Endothelial cell of umbilical vein (primary cell): ENCODE data around the gene PRAMEF12. TPM values are rescaled to one million over a fixed set of nuclear protein-coding genes. Genes with fewer than 3 reads are reported as not detected.
"Not testable (repeated sequence)": the region's sequence is repeated elsewhere in the genome, so short reads cannot be mapped to it uniquely, and the experiment has no call there.

ENCODE experiments used
- BruUV-seq: library from RNA; stranded (reverse); fragments of 400-500 nt; replicated peaks from 2 replicates; lab custom pipeline; 2021; lab: Mats Ljungman, UMichigan
- CTCF ChIA-PET: fragments of 300-600, 350-600 bp; sonication (Branson Sonifier 250); formaldehyde crosslinking; loops from one replicate; lab custom pipeline; 2021; ENCODE audit warnings: antibody characterized with exemption, inconsistent platforms; lab: Charles Lee
- POLR2A ChIA-PET: fragments of 300-600, 350-600 bp; sonication (Branson Sonifier 250); formaldehyde crosslinking; loops from one replicate; lab custom pipeline; 2021; ENCODE audit warnings: antibody characterized with exemption, inconsistent platforms; lab: Charles Lee
- DNase-seq: peaks from one replicate; pipeline ENCODE4 v3.0.0-alpha.2; 2011; ENCODE audit warnings: low read depth, low spot score
- FAIRE-seq: peaks from 2 replicates; lab custom pipeline; 2011; peaks lifted over from hg19 to GRCh38; lab: Jason Lieb, UNC
- H2AFZ ChIP-seq: 2 replicates; pipeline ENCODE4 v1.6.0; 2012; ENCODE audit warnings: low read depth, low read length, control low read depth, inconsistent platforms
- H3K27ac ChIP-seq: 2 replicates; pipeline ENCODE4 v1.5.1; 2011; ENCODE audit warnings: low read depth, mild to moderate bottlenecking, control low read depth, low read length, moderate library complexity; ENCODE audit not compliant: insufficient read depth
- H3K27me3 ChIP-seq, 2 experiments: 2 replicates each; pipeline versions ENCODE4 v1.6.0 to v1.6.1; 2011; ENCODE audit warnings: low read length in 2 of 2, mixed read lengths in 1 of 2; ENCODE audit not compliant: control insufficient read depth in 2 of 2, insufficient read depth in 2 of 2
- H3K36me3 ChIP-seq, 2 experiments: 2 replicates in 1 of 2; 3 replicates in 1 of 2; pipeline ENCODE4 v1.5.1; 2011; ENCODE audit warnings: low read length in 2 of 2, mild to moderate bottlenecking in 1 of 2, moderate library complexity in 1 of 2; ENCODE audit not compliant: control insufficient read depth in 2 of 2, insufficient read depth in 2 of 2; ENCODE audit errors: extremely low read depth in 1 of 2
- H3K4me1 ChIP-seq: 3 replicates; pipeline ENCODE4 v1.5.1; 2011; ENCODE audit warnings: mild to moderate bottlenecking, low read length; ENCODE audit not compliant: control insufficient read depth, insufficient read depth; ENCODE audit errors: extremely low read depth
- H3K4me2 ChIP-seq: 2 replicates; pipeline ENCODE4 v1.6.1; 2011; ENCODE audit warnings: low read length, control low read depth, mixed read lengths; ENCODE audit not compliant: insufficient read depth
- H3K4me3 ChIP-seq, 3 experiments: fragments of 200-600 bp in 1 of 3; sonication (generic), shearing (Covaris generic) in 1 of 3; replicated peaks in 1 of 3; 2 replicates each; pipeline ENCODE4 v1.5.1; 2011 to 2016; ENCODE audit warnings: control low read depth in 3 of 3, low read length in 3 of 3, mild to moderate bottlenecking in 2 of 3, inconsistent platforms in 1 of 3, low read depth in 1 of 3, moderate library complexity in 1 of 3; ENCODE audit not compliant: insufficient read depth in 1 of 3
- H3K79me2 ChIP-seq: 2 replicates; pipeline ENCODE4 v1.6.0; 2012; ENCODE audit warnings: low read length, inconsistent platforms; ENCODE audit not compliant: control insufficient read depth, insufficient read depth
- H3K9ac ChIP-seq: replicated peaks from 2 replicates; pipeline ENCODE3; 2011; ENCODE audit warnings: low read length, control low read depth; ENCODE audit not compliant: insufficient read depth; ENCODE audit errors: extremely low read depth
- H3K9me1 ChIP-seq: replicated peaks from 3 replicates; pipeline ENCODE4 v1.6.0; 2011; ENCODE audit warnings: mild to moderate bottlenecking, low read length; ENCODE audit not compliant: control insufficient read depth, insufficient read depth; ENCODE audit errors: extremely low read depth
- H3K9me3 ChIP-seq: replicated peaks from 2 replicates; pipeline ENCODE4 v1.5.1; 2012; ENCODE audit warnings: low read length, inconsistent platforms; ENCODE audit not compliant: control insufficient read depth, insufficient read depth
- H4K20me1 ChIP-seq: replicated peaks from 2 replicates; pipeline ENCODE3; 2011; ENCODE audit warnings: mild to moderate bottlenecking, low read length; ENCODE audit not compliant: control insufficient read depth, insufficient read depth; ENCODE audit errors: extremely low read depth
- CTCF ChIP-seq, 2 donors: IDR thresholded peaks; 1 replicate in 1 of 2; 2 replicates in 1 of 2; pipeline ENCODE4 v1.5.1; 2011; ENCODE audit warnings: low read length in 2 of 2, mild to moderate bottlenecking in 2 of 2, moderate library complexity in 2 of 2, control low read depth in 1 of 2, inconsistent platforms in 1 of 2, low read depth in 1 of 2; ENCODE audit not compliant: insufficient read depth in 1 of 2; ENCODE audit errors: extremely low read depth in 1 of 2
- EZH2 ChIP-seq: IDR thresholded peaks from 2 replicates; pipeline ENCODE4 v1.6.1; 2012; ENCODE audit warnings: borderline replicate concordance, low read depth, mild to moderate bottlenecking, moderate library complexity, low read length, inconsistent platforms; ENCODE audit not compliant: severe bottlenecking
- FOS ChIP-seq: IDR thresholded peaks from 2 replicates; pipeline ENCODE4 v1.6.1; 2011; ENCODE audit warnings: mild to moderate bottlenecking, low read length, moderate library complexity, borderline replicate concordance; ENCODE audit not compliant: insufficient read depth
- GATA2 ChIP-seq: IDR thresholded peaks from 2 replicates; pipeline ENCODE4 v1.7.0; 2011; ENCODE audit warnings: low read depth, mild to moderate bottlenecking, moderate library complexity, mixed read lengths, low read length; ENCODE audit not compliant: insufficient read length, insufficient read depth
- JUN ChIP-seq: IDR thresholded peaks from 2 replicates; pipeline ENCODE4 v1.6.1; 2011; ENCODE audit warnings: borderline replicate concordance, low read depth; ENCODE audit not compliant: insufficient read length, insufficient read depth
- MAX ChIP-seq: IDR thresholded peaks from 2 replicates; pipeline ENCODE4 v1.6.1; 2011; ENCODE audit not compliant: insufficient read depth, insufficient read length
- MYC ChIP-seq: IDR thresholded peaks from one replicate; pipeline ENCODE4 v1.6.1; 2011; ENCODE audit warnings: mild to moderate bottlenecking, low read depth, low read length
- POLR2A ChIP-seq: IDR thresholded peaks from 2 replicates; pipeline ENCODE4 v1.6.1; 2012; ENCODE audit warnings: low read depth, mild to moderate bottlenecking, control low read depth, low read length
- POLR2AphosphoS5 ChIP-seq: IDR thresholded peaks from 2 replicates; pipeline ENCODE4 v1.6.1; 2012; ENCODE audit warnings: low read depth, mild to moderate bottlenecking, control low read depth, low read length, moderate library complexity; ENCODE audit not compliant: insufficient read depth
- dilution Hi-C: fragments of 300-500 bp; cut with MboI; formaldehyde crosslinking; loops from one replicate; pipeline ENCODE4 v1.15.0; 2019; ENCODE audit warnings: low sequenced_read_pairs; ENCODE audit not compliant: extremely low pct_ligation_motif_present
- intact Hi-C: fragments of 100-400 bp; cut with micrococcal nuclease; formaldehyde crosslinking; loops from one replicate; pipeline ENCODE4 v1.10.0; 2022
- polyA plus RNA-seq, 4 experiments: library from polyadenylated mRNA; depleted of rRNA in 3 of 4; stranded (reverse) in 3 of 4; unstranded in 1 of 4; fragments of >200 nt; gene quantifications; 2 replicates each; pipeline versions ENCODE4 v1.2.1 to v1.2.3, GENCODE V29; 2011 to 2012; ENCODE audit warnings: missing spikeins in 1 of 4
- total RNA-seq: library from RNA; stranded (reverse); gene quantifications from 2 replicates; pipeline ENCODE4 v1.2.3, GENCODE V29; 2021

The PRAMEF12 gene
- total and polyA plus RNA-seq, 2 donors (not counting 3 experiments of a cell fraction or from before 2014, with no cell fraction given), result not detected

- Histone ChIP-seq H3K9me1 (no peaks in the 10 kb centered on the region), H4K20me1 (no peaks in the 10 kb centered on the region), H3K27me3 (no peaks in the 10 kb centered on the region), H3K27ac (no peak overlapping the region), H3K9ac (no peak overlapping the region), H2AFZ (no peak overlapping the region), H3K36me3 (no peaks in the 10 kb centered on the region), H3K79me2 (no peaks in the 10 kb centered on the region), H3K9me3 (no peaks in the 10 kb centered on the region), H3K4me3 (no peak overlapping the region), H3K4me2 (no peak overlapping the region), H3K4me1 (no peaks in the 10 kb centered on the region)
- intact Hi-C loops (no loop called here), dilution Hi-C loops (no loop called here)
- ChIA-PET POLR2A (no interaction called here), CTCF (no interaction called here)
- no peak for FAIRE-seq
- no peak for TF ChIP-seq CTCF (IDR thresholded peaks at IDR 0.05; ENCODE audit: extremely low read depth in 1 of 2, insufficient read depth in 1 of 2, low read depth in 1 of 2, low read length in 2 of 2)
- TF ChIP-seq MYC, result no peak
- TF ChIP-seq GATA2, result no peak
- TF ChIP-seq POLR2AphosphoS5, result no peak
- no peak for TF ChIP-seq JUN
- no peak for TF ChIP-seq FOS
- TF ChIP-seq MAX, result no peak
- no peak for TF ChIP-seq EZH2
- no peak for TF ChIP-seq POLR2A
- no peak for DNase-seq
- BruUV-seq, result no TSS peak
Observed at GRCh38 chr1:12730156-12730555, 43.4 kb upstream of the PRAMEF12 start.

- H3K27me3 ChIP-seq, H3K36me3 ChIP-seq, H3K9ac ChIP-seq, H3K4me2 ChIP-seq, H3K4me3 ChIP-seq, intact Hi-C loops, BruUV-seq, FAIRE-seq, CTCF ChIA-PET, H3K9me3 ChIP-seq, H2AFZ ChIP-seq, POLR2A ChIA-PET, dilution Hi-C loops, H3K9me1 ChIP-seq, H3K4me1 ChIP-seq, H3K27ac ChIP-seq, H3K79me2 ChIP-seq, H4K20me1 ChIP-seq, DNase-seq: not testable (repeated sequence)
Observed at GRCh38 chr1:12731084-12731483, 42.5 kb upstream of the PRAMEF12 start.
